GM19023 (cell line): ENCODE measurements around the gene OSBPL9.
"Not testable (repeated sequence)": the region's sequence is repeated elsewhere in the genome, so short reads cannot be mapped to it uniquely, and the experiment has no call there.

ENCODE experiments used
- ATAC-seq: cut with Tn5 transposase; IDR thresholded peaks from one replicate; pipeline ENCODE4 v1.9.1; 2021; ENCODE audit warnings: mild to moderate bottlenecking, moderate library complexity; ENCODE audit not compliant: unreplicated experiment

Gene OSBPL9

GRCh38 chr1:51607681-51608095, 9.2 kb upstream of the OSBPL9 start:
- no peak for ATAC-seq

GRCh38 chr1:51610104-51610503, 6.8 kb upstream of the OSBPL9 start:
- ATAC-seq: not testable (repeated sequence)

GRCh38 chr1:51610637-51611036, 6.3 kb upstream of the OSBPL9 start:
- no peak for ATAC-seq

- ATAC-seq: no peak
Measured at GRCh38 chr1:51612447-51612961, 4.4 kb upstream of the OSBPL9 start.

- ATAC-seq: no peak
Measured at GRCh38 chr1:51615780-51616291, 1.1 kb upstream of the OSBPL9 start.

- ATAC-seq: no peak
Measured at GRCh38 chr1:51616490-51616889, 402 bp upstream of the OSBPL9 start.

GRCh38 chr1:51618715-51619114, 1.8 kb downstream of the OSBPL9 start:
- no peak for ATAC-seq

GRCh38 chr1:51620470-51620869, 3.6 kb downstream of the OSBPL9 start:
- no peak for ATAC-seq

- no peak for ATAC-seq
Measured at GRCh38 chr1:51621161-51621560, 4.3 kb downstream of the OSBPL9 start.

- ATAC-seq: no peak
Measured at GRCh38 chr1:51621841-51622454, 5.1 kb downstream of the OSBPL9 start.

GRCh38 chr1:51622455-51622913, 5.6 kb downstream of the OSBPL9 start:
- no peak for ATAC-seq

GRCh38 chr1:51623025-51623424, 6.1 kb downstream of the OSBPL9 start:
- ATAC-seq: no peak

GRCh38 chr1:51623450-51623849, 6.6 kb downstream of the OSBPL9 start:
- no peak for ATAC-seq

GRCh38 chr1:51624855-51625254, 8.0 kb downstream of the OSBPL9 start:
- no peak for ATAC-seq

- ATAC-seq: no peak
Measured at GRCh38 chr1:51627672-51628071, 10.8 kb downstream of the OSBPL9 start.

GRCh38 chr1:51628715-51629590, 12.1 kb downstream of the OSBPL9 start:
- no peak for ATAC-seq

GRCh38 chr1:51629918-51630317, 13.0 kb downstream of the OSBPL9 start:
- ATAC-seq: no peak

- ATAC-seq: no peak
Measured at GRCh38 chr1:51630393-51630792, 13.5 kb downstream of the OSBPL9 start.

- ATAC-seq: no peak
Measured at GRCh38 chr1:51630922-51631321, 14.0 kb downstream of the OSBPL9 start.

GRCh38 chr1:51631747-51632146, 14.9 kb downstream of the OSBPL9 start:
- ATAC-seq: no peak

- ATAC-seq: no peak
Measured at GRCh38 chr1:51634618-51635017, 17.7 kb downstream of the OSBPL9 start.

- ATAC-seq: no peak
Measured at GRCh38 chr1:51635615-51636014, 18.7 kb downstream of the OSBPL9 start.
